MCF 10A (cell line): ENCODE measurements around the gene ANAPC5. TPM values are rescaled to one million over a fixed set of nuclear protein-coding genes. Genes with fewer than 3 reads are reported as not detected.

Source experiments
- BruUV-seq: library from RNA; stranded (reverse); fragments of 400-500 nt; replicated peaks from 2 replicates; lab custom pipeline; 2021; lab: Mats Ljungman, UMichigan
- CTCF ChIA-PET: fragments of 300-600 bp; sonication (Branson Sonifier 250); formaldehyde crosslinking; extraction: SDS; loops from one replicate; lab custom pipeline; 2021; ENCODE audit warnings: antibody characterized with exemption, inconsistent platforms; lab: Yijun Ruan, JAX
- POLR2A ChIA-PET: fragments of 300-600, 350-650 bp; sonication (Branson Sonifier 250); formaldehyde crosslinking; extraction: SDS; loops from one replicate; lab custom pipeline; 2020; ENCODE audit warnings: antibody characterized with exemption, inconsistent platforms; lab: Yijun Ruan, JAX
- DNase-seq: peaks from one replicate; pipeline ENCODE4 v3.0.0-alpha.2; 2018; ENCODE audit not compliant: unreplicated experiment
- H3K27ac Mint-ChIP-seq: one replicate; pipeline ENCODE4 v1.8.0; 2022; ENCODE audit warnings: mild to moderate bottlenecking, low read depth, mixed read lengths; ENCODE audit not compliant: unreplicated experiment
- H3K27me3 Mint-ChIP-seq: one replicate; pipeline ENCODE4 v1.8.0; 2022; ENCODE audit warnings: mixed read lengths; ENCODE audit not compliant: insufficient read depth, unreplicated experiment
- H3K36me3 Mint-ChIP-seq: one replicate; pipeline ENCODE4 v1.8.0; 2022; ENCODE audit warnings: mild to moderate bottlenecking, moderate library complexity, mixed read lengths; ENCODE audit not compliant: insufficient read depth, unreplicated experiment
- H3K4me1 Mint-ChIP-seq: one replicate; pipeline ENCODE4 v1.8.0; 2022; ENCODE audit warnings: mixed read lengths; ENCODE audit not compliant: insufficient read depth, unreplicated experiment
- H3K4me3 Mint-ChIP-seq: one replicate; pipeline ENCODE4 v1.8.0; 2022; ENCODE audit warnings: mild to moderate bottlenecking, moderate library complexity, mixed read lengths; ENCODE audit not compliant: unreplicated experiment
- H3K9me3 Mint-ChIP-seq: one replicate; pipeline ENCODE4 v1.8.0; 2022; ENCODE audit warnings: mixed read lengths; ENCODE audit not compliant: unreplicated experiment
- CTCF ChIP-seq: fragments of 200-600 bp; IDR thresholded peaks from one replicate; pipeline ENCODE4 v1.8.0; 2022; ENCODE audit warnings: antibody characterized with exemption, mild to moderate bottlenecking; ENCODE audit not compliant: unreplicated experiment
- intact Hi-C: fragments of 100-400 bp; cut with micrococcal nuclease; formaldehyde crosslinking; loops from 2 replicates; pipeline ENCODE4 v1.14.1; 2022
- total RNA-seq: library from RNA; stranded (reverse); gene quantifications from 2 replicates; pipeline ENCODE4 v1.2.3, GENCODE V29; 2022

ANAPC5 gene
- total RNA-seq, 1 experiment from 2014 or later: 95.6 TPM

- peaks cover 4% of the 10 kb centered on the region for H3K4me1 Mint-ChIP-seq
- H3K36me3 Mint-ChIP-seq: peaks cover 17% of the 10 kb centered on the region
- no TSS peak for BruUV-seq
- POLR2A ChIA-PET: no interaction called here
- no peaks in the 10 kb centered on the region for H3K27me3 Mint-ChIP-seq
- no peak overlapping the region for H3K27ac Mint-ChIP-seq
- no peak for TF ChIP-seq CTCF
- intact Hi-C loops: loop anchor here (5.0 kb wide), 1 partner anchor 124 kb away; the partner anchor contains the start of gene RNF34
- no peaks in the 10 kb centered on the region for H3K9me3 Mint-ChIP-seq
- no peak overlapping the region for H3K4me3 Mint-ChIP-seq
- DNase-seq: no peak
- CTCF ChIA-PET: interaction anchor here (0.6 to 1.7 kb wide), 2 partner anchors 10 to 113 kb away, joined by 3 to 4 read pairs; no protein-coding TSS in a partner anchor
Observed at GRCh38 chr12:121278169-121279070, 73.8 kb downstream of the ANAPC5 start.

- POLR2A ChIA-PET: interaction anchor here (1.0 to 1.3 kb wide), 7 partner anchors 9 to 1076 kb away, joined by 3 to 20 read pairs (median 3); partner anchors contain the start of genes ANAPC5, CAMKK2, RNU4-1 and RPLP0
- peak overlapping the region; percentile 65 for H3K4me3 Mint-ChIP-seq
- intact Hi-C loops: loop anchor here (1.0 to 5.0 kb wide), 3 partner anchors 19 to 166 kb away; partner anchors contain the start of genes CAMKK2 and RNF34
- H3K4me1 Mint-ChIP-seq: peaks cover 4% of the 10 kb centered on the region
- H3K36me3 Mint-ChIP-seq: peaks cover 12% of the 10 kb centered on the region
- no peaks in the 10 kb centered on the region for H3K9me3 Mint-ChIP-seq
- no peaks in the 10 kb centered on the region for H3K27me3 Mint-ChIP-seq
- H3K27ac Mint-ChIP-seq: peak overlapping the region; percentile 85
- TF ChIP-seq CTCF: no peak
- no peak for DNase-seq
- CTCF ChIA-PET: no interaction called here
- BruUV-seq: no TSS peak
Observed at GRCh38 chr12:121277374-121277759, 74.8 kb downstream of the ANAPC5 start.

GRCh38 chr12:121274036-121274763 lies 78.0 kb downstream of the ANAPC5 start:
- Mint-ChIP-seq H3K36me3 (peaks cover 31% of the 10 kb centered on the region), H3K27me3 (no peaks in the 10 kb centered on the region), H3K27ac (no peak overlapping the region), H3K4me3 (no peak overlapping the region), H3K4me1 (peaks cover 4% of the 10 kb centered on the region), H3K9me3 (no peaks in the 10 kb centered on the region)
- intact Hi-C loops: no loop called here
- ChIA-PET POLR2A (no interaction called here), CTCF (interaction anchor here (0.5 to 0.7 kb wide), 4 partner anchors 58 to 992 kb away, joined by 3 to 4 read pairs (median 3); no protein-coding TSS in a partner anchor)
- DNase-seq: no peak
- TF ChIP-seq CTCF: no peak
- BruUV-seq: no TSS peak
